DMS114 treated with DMSO at 0.1 percent for 48 hours (cell line): ENCODE data around the gene NEK7.
"Not testable (repeated sequence)": the region's sequence is repeated elsewhere in the genome, so short reads cannot be mapped to it uniquely, and the experiment has no call there.

ENCODE experiments used
- DNase-seq: peaks from one replicate; lab custom pipeline; 2025; ENCODE audit not compliant: unreplicated experiment; lab: John Stamatoyannopoulos, UW

The NEK7 gene

DNA sequence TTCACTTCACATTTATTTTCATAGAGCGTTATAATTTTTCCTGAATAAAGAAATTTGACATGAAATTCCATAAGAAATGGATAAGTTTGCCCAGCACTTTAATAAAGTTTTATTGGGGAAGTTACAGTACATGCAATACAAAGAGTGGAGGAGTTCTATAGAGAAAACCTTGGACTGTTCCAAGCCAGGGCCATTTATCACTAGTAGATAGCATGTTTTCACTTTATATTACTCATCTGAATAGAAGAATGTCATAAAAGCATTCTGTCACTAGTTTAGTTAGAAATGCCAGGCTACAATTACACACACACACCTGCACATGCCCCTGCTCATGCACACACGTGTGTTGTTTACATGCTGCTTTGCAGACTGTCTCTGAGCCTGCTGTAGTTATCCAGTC, 123.3 kb downstream of the NEK7 start:
- DNase-seq = no peak

GRCh38 chr1:198281911-198282310, 125.1 kb downstream of the NEK7 start:
- no peak for DNase-seq

DNA sequence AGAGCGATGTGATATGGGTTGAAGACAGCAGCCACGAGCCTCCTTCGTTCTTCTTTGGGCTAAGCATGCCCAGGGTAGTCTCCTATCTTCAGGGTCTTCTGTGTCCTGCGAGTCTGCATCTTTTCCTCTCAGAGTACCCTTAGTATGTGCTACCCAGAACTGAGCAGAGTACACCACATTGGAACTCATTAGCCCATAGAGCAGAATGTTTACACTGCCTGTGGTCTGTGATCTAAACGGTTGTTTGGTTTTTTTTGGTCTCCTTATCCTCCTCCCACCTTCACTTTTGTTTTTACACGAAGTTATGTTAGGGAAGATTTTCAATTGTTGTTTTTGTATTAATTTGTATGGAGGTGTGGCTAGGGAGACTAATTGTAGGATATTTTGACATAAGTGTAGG, 126.4 kb downstream of the NEK7 start:
- DNase-seq = no peak

DNA sequence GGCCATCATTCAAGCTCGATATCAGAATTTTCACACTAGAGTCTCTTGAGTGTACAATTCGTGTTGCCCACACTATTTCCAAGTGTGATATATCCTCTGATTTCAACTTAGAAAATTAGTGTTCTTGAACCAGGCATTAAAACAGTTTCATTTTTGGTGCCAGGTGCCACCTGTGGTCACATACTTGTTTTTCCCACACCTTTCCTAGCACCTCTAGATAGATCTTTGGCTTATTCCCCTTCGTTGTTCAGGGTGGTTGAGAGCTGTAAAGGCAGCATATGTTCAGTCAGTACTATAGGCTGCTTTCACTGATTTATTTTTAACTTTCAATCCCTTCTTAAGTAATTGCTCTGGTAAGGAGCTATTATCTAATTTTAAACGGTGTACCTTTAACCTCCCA, 131.1 kb downstream of the NEK7 start:
- DNase-seq = no peak

DNA sequence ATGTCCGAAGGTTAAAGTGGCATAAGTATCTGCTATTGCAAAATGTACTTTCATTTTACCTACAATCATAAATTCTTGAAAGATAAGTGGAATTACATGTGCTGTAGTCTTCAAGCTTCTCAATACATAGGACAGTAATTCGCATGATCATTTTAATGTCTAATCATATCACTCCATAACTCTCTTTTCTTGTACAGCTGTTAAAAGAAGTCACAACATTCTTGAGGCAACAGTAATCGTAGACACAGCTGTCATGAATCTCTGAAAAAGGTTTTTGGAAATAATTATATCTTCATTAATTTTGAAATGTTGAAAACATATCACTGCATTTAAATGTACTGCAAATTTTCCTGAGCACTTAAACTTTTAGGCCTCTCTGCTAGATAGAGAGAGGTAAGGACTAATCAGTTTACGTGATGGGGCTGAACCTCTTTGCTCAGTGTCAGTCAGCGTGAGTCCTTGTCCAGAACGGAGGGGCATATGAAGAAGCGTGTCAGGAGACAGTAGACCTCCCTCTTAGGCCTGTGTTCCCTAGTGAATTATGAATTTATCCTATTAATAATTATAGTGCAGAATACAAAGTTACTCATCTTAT, 133.4 kb downstream of the NEK7 start:
- DNase-seq = no peak

DNA sequence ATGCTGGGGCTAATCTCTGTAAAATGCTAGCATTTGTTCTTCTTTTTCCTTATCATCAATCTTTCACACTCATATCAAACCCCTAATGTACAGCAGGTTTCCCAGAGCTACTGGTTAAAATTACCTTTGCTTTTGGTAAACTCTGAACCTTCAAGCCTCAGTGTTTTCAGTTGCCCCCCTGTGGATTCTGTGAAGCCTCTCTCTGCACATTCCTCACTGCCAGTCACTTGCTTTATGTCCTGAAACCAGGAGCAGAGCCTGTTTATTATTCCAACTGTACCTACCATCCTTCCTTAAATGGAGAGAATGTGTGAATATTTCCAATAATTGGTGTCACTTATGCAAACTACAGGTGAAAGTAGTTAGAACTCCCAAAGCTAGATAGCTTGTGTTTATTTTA, 134.2 kb downstream of the NEK7 start:
- DNase-seq = no peak

DNA sequence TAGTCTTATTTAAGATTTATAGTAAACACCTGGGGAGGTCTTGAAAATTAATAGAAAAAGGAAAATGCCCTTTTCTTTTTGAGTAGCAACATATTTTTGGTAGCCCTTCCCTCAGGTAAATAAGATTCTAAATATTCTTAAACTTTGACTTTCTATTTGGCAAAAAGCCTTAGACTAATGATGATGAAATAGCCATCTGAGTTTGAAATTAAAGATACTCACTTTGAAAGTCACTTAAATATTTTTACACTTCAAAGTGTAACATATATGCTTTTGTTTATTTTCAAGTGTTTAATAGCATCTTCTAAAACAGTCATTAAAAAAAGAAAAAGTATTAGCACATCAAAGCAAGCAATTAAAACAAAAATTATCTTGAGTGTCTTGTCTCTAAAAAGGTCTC, 135.1 kb downstream of the NEK7 start:
- DNase-seq = no peak

DNA sequence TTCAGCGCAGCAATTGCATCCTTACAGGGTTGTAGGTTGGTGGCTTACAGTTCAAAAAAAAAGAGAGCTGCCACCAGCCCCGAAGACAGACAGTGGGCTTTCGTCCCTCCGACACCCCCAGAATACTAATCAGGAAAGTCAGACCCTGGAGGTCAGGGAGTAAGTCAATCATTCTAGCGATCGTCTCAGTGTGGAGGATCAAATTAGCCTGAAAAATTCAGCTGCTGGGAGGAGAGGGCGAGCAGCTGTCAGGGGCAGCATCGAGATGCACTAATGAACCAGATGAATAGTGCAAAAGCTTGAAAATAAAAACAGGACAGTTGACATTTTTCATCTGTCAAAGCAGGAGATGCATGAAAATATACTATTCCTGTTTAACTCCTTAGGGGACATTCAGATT, 138.4 kb downstream of the NEK7 start:
- DNase-seq = no peak

GRCh38 chr1:198295971-198296370, 139.2 kb downstream of the NEK7 start:
- no peak for DNase-seq

DNA sequence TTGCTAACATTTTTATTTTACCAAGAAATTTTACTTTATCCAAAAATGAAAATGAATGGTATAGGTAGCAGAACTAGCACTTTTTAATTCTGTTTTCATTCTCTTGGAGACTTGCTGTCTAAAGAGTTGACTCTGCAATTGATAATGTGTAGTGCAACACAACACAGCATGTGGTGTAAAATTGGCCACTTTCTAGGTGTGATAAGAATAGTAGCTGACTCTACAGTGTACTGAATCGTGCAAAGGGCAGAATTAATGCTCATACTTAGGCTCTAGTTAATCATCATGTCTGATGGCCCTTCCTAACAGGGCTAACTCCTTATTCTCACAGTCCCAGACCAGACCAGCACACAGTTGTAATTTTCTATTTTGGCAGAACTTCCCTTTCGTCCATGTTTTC, 140.5 kb downstream of the NEK7 start:
- DNase-seq = no peak

GRCh38 chr1:198298640-198299039, 141.8 kb downstream of the NEK7 start:
- no peak for DNase-seq

- DNase-seq = no peak
Measured at GRCh38 chr1:198300451-198300850, 143.7 kb downstream of the NEK7 start.

- no peak for DNase-seq
Measured at GRCh38 chr1:198304431-198304830, 147.6 kb downstream of the NEK7 start.

- DNase-seq = not testable (repeated sequence)
Measured at GRCh38 chr1:198314817-198315216, 158.0 kb downstream of the NEK7 start.

DNA sequence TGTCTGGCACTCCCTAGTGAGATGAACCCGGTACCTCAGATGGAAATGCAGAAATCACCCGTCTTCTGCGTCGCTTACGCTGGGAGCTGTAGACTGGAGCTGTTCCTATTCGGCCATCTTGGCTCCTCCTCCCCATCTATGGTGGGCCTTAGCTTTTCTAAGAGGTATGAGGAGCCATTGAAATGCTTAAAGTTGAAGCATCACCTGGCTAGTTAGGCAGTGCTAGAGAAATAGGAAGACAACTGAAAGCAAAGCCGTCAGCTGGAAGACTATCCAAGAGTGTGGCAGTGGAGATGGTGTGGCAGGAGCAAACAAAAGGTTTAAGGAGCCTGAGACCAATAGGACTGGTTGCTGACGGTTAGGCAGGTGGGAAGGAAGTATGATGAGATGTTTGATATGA, 158.5 kb downstream of the NEK7 start:
- DNase-seq = not testable (repeated sequence)

DNA sequence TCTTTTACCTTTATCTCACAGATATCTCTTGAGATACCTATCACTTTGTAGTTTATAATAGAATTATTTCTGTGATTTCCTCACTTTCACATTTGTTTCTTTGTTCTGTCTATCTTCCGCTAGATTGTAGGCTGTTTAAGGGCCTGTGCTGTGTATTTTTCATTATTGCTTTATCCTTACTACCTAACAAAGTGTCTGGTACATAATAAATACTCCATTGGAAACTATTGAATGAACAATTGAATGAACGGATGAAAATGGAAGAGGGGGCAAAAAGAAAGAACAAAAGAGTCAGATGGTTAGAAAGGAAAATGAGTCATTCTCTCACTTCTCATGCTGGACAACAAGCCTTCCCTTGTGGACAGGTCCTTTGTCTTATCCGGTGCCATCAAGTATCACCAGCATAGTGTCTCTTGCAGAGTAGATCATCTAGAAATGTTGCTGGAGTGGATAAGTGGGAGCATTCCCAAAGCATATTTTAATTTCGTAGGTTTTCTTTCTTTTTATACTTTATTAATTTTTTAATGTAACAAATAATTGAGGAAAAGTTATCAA, 159.8 kb downstream of the NEK7 start:
- no peak for DNase-seq

- DNase-seq = no peak
Measured at GRCh38 chr1:198318085-198318484, 161.3 kb downstream of the NEK7 start.

- DNase-seq = no peak
Measured at GRCh38 chr1:198320759-198321158, 164.0 kb downstream of the NEK7 start.

GRCh38 chr1:198326232-198326631, 169.4 kb downstream of the NEK7 start:
- no peak for DNase-seq

DNA sequence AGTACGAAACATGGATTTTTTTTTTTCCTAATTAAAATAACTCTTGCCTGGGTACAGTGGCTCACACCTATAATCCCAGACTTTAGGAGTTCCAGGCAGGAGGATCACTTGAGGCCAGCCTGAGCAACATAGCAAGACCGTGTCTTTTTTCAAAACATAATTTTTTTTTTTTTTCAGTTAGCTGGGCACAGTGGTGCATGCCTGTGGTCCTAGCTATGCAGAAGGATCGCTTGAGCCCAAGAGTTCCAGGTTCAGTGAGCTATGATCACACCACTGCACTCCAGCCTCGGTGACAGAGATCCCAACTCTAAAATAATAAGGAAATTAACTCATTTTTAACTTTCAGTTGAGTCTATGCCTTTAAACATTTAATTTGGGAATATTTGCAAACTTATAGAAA, 170.1 kb downstream of the NEK7 start:
- DNase-seq = no peak

DNA sequence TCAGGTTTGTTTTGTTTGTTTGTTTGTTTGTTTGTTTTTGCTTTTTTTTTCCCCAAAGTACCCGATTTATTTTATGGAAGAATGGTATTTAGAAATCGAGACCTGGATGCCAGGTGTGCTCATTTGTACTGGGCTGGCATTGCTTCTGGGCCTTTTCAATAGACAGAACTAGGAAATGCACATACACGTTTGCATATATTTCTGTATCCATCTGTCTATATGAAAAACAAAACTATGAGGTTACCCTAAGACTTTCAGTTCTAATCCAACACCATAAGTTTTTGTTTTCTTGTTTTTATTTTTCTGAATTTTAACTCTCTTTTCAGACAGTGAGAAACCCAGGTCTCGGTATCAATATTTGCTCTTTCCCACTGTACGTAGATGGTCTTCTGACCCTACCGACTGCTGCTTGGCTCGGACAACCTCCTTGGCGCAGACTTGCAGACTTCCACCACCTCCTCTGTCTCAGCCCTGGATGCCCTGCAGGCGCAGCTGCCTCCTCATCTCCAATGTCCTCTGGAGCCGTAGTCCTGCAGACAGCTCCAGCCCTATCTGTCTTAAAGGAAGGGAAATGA, 171.7 kb downstream of the NEK7 start:
- DNase-seq = no peak

DNA sequence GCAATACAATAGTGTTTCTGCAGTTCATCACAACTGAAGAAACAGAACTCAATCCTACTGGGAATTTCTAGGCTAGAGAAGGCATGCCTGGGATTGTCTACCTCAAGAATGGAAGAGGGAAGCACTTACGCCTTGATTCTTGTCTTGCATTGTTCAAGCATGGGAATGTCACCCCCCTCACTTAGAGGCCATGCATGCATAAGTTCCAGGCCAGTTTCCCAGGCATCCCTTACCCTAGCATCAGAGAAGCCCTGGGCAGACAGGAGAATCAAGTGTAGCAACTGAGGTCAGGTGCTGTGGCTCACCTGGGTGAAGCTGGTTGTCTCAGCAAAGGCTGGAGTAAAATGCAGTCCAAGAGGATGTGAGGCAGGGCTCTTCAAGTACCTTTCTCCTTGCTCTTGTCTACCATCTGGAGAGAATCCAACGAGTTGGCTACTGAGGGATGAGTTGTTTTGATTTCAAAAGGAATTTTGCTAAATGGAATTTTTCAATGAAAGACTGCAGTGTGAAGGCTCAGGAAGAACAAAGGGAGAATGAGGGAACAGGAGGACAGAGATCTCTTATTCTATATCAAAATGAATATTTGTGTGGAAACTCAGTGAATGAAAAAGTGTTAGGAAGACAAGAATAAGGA, 174.3 kb downstream of the NEK7 start:
- DNase-seq = no peak

DNA sequence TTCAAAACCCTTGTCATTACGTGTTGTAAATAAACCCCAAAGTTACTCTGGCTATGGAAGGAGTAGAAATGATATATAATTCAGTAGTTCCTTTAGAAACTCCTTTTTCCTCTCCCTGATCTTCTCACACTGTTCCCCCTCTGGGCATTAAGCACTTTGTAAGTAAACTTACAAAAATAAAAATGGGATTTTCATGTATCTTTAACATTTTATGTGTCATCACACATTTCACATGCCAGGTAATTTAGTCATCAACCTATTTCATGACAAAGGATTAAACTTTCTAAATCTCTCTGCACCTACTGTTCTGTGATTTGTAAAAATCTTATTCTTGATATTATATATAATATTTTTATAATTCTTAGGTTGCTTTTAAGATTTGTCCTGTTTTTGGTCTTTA, 176.9 kb downstream of the NEK7 start:
- no peak for DNase-seq
